Measurements from ENCODE around the gene TGM6. TPM values are rescaled to one million over a fixed set of nuclear protein-coding genes. Genes with fewer than 3 reads are reported as not detected.

Gene TGM6
- not detected for total RNA-seq

DNA sequence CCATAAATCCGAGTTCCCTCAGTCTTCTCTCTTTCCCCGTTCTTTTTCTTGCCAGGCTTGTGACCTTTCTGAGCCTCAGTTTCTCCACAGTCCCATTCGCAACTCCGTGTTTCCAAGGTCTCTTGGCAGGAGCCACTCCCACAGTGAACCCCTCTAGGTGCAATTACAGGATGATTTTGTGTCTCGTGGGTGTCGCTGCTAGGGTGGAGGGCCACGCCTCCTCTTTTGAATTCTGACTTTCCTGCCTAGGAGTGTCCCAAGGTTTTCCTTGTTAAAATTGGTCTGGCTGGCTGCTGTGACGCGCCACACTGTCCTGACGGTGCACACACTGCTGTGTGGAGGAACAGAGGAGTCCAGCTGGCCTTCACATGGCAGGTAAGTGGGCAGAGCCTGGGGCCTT, at the start of gene TGM6:
Gene TGM6, plus strand, starts transcription at position 301 of the 400 bp plus-strand sequence. Its CDS starts 68 bp downstream, at position 369.
- Mint-ChIP-seq H3K27me3 (peaks cover 10% of the 10 kb centered on the region), H3K4me3 (no peak within 1 kb of the TSS), H3K9me3 (no peaks in the 10 kb centered on the region), H3K36me3 (no peaks in the 10 kb centered on the region), H3K27ac (no peak within 1 kb of the TSS), H3K4me1 (ENCODE audit: low read depth) (peaks cover 21% of the 10 kb centered on the region)
- ChIA-PET CTCF (interaction anchor here (1.0 to 2.4 kb wide), 2 partner anchors 66 to 71 kb away, joined by 3 to 11 read pairs; no protein-coding TSS in a partner anchor), POLR2A (no interaction called here)
- no peak for DNase-seq
- intact Hi-C loops (cut with micrococcal nuclease) = no loop called here

DNA sequence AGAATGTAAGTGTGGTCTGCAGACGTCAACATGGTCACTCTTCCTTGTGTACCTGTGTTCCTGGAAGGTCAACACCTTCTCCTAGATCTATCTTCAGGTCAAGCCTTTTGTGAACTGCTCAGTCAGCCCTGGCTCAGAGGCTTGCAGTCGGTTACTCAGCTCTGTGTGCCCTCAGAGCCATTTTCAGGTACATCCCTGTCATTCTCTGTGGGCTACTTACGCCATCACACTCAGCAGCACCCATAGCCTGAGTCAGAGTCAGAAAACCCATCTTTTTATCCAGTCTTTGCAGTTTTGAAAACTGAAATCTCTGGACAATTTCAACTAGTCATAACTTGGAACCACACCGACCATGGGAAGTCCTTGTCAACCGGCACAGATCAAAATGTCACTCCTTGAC, 49.6 kb upstream of the TGM6 start:
- Mint-ChIP-seq H3K27me3 (peaks cover 7% of the 10 kb centered on the region), H3K36me3 (no peaks in the 10 kb centered on the region), H3K4me3 (no peak overlapping the region), H3K4me1 (ENCODE audit: low read depth) (no peaks in the 10 kb centered on the region), H3K9me3 (no peaks in the 10 kb centered on the region), H3K27ac (no peak overlapping the region)
- no peak for DNase-seq
- ChIA-PET POLR2A (no interaction called here), CTCF (no interaction called here)
- intact Hi-C loops (cut with micrococcal nuclease) = no loop called here

DNA sequence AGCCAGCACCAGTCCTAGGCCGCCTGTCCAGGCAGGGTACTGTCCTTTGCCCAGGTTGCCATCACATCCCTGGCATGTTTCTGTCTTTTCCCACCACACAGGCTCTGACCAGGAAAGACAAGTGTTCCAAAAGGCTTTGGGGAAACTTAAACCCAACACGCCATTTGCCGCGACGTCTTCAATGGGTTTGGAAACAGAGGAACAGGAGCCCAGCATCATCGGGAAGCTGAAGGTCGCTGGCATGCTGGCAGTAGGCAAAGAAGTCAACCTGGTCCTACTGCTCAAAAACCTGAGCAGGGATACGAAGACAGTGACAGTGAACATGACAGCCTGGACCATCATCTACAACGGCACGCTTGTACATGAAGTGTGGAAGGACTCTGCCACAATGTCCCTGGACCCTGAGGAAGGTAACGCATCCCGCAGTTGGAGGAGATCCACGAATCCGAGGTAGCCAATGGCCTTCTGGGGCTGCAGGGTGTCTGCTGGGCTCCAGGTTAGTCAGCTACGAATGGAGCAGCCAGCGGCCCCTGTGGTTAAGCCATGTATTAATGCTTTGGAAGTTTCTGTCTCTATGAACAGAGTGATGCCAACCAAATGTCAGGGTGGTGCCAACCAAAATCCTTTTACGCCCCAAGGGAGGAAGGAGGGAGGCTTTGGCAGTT, 48.7 kb upstream of the TGM6 start:
- Mint-ChIP-seq H3K4me3 (no peak overlapping the region), H3K36me3 (no peaks in the 10 kb centered on the region), H3K9me3 (no peaks in the 10 kb centered on the region), H3K4me1 (ENCODE audit: low read depth) (no peaks in the 10 kb centered on the region), H3K27me3 (peaks cover 3% of the 10 kb centered on the region), H3K27ac (no peak overlapping the region)
- intact Hi-C loops (cut with micrococcal nuclease) = no loop called here
- DNase-seq = no peak
- ChIA-PET POLR2A (no interaction called here), CTCF (no interaction called here)

DNA sequence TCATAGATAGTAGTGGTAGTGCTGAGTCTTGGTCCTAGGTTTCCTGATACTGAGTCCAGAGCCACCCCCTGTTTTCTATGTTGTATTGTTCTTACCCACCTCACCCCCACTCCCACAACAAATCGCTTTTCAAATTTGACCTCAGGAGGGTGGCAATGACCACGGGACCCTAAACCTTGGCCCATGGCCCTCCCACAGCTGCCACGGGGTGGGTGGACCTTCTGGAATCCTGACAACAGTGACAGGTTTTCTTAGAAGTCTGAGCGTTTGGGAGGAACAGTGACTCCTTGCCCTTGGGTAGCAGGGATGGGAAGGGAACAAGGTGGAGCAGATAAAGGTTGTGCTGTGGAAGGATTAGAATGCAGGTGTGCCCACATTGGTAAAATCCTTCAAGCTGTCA, 48.0 kb upstream of the TGM6 start:
- ChIA-PET POLR2A (no interaction called here), CTCF (no interaction called here)
- peaks cover 3% of the 10 kb centered on the region for H3K27me3 Mint-ChIP-seq
- DNase-seq = no peak
- H3K27ac Mint-ChIP-seq = no peak overlapping the region
- H3K4me3 Mint-ChIP-seq = no peak overlapping the region
- no peaks in the 10 kb centered on the region for H3K4me1 Mint-ChIP-seq (ENCODE audit: low read depth)
- no peaks in the 10 kb centered on the region for H3K9me3 Mint-ChIP-seq
- H3K36me3 Mint-ChIP-seq = no peaks in the 10 kb centered on the region
- intact Hi-C loops (cut with micrococcal nuclease) = no loop called here

DNA sequence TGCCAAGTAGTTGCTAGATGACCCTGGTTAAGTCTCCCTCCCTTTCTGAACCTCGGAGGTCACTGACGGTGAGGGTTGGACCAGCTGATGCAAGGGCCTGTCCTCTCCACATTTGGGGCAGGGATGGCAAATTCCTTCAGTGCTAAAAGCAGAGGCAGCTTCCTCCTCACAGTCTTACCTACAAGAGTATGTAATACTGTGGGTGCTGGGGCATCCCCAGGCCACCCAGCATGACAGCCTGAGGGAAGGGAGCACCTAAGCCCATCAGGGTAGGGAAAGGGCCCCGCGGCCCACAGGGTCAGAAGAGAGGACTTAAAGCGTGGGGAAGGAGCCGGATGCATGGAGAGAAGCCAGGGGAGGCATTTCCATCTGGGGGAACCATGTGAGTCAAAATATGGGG, 46.9 kb upstream of the TGM6 start:
- CTCF ChIA-PET = no interaction called here
- H3K36me3 Mint-ChIP-seq = no peaks in the 10 kb centered on the region
- no peaks in the 10 kb centered on the region for H3K4me1 Mint-ChIP-seq (ENCODE audit: low read depth)
- H3K9me3 Mint-ChIP-seq = no peaks in the 10 kb centered on the region
- H3K27ac Mint-ChIP-seq = no peak overlapping the region
- POLR2A ChIA-PET = no interaction called here
- H3K27me3 Mint-ChIP-seq = peaks cover 1% of the 10 kb centered on the region
- no peak for DNase-seq
- intact Hi-C loops (cut with micrococcal nuclease) = no loop called here
- no peak overlapping the region for H3K4me3 Mint-ChIP-seq

DNA sequence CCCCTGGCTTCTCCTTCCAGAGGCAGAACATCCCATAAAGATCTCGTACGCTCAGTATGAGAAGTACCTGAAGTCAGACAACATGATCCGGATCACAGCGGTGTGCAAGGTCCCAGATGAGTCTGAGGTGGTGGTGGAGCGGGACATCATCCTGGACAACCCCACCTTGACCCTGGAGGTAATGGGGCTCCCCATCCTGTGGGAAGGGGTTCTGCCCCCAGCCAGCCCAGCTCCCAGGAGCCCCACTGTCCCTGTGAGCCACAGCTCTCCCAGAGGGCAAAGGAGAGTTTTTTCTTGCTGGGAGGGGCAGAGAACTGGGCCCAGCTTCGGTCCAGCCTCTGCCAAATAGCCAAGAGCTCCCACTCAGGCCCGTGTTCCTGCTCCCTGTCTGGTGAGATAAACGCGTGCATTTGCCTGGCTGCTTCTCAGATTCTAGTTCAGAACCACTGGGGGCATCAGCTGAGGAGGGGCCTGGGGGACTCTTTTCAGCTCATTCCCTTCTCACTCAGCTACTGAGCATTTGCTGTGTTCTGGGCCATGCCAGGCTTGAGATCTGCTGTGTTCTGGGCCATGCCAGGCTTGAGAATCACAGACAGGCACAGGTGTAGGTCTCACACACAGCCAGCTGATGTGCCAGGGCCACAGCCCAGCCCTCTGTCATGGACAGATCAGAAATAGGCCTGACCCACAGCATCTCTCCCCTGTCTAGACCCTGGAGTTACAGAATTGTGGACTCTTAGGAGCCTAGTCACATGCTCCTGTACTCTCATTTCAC, 45.4 kb upstream of the TGM6 start:
- Mint-ChIP-seq H3K27me3 (peaks cover 1% of the 10 kb centered on the region), H3K4me3 (no peak overlapping the region), H3K27ac (no peak overlapping the region), H3K4me1 (ENCODE audit: low read depth) (no peaks in the 10 kb centered on the region), H3K9me3 (no peaks in the 10 kb centered on the region), H3K36me3 (no peaks in the 10 kb centered on the region)
- ChIA-PET CTCF (interaction anchor here (0.6 kb wide), 1 partner anchor 99 kb away, joined by 3 read pairs; no protein-coding TSS in a partner anchor), POLR2A (no interaction called here)
- intact Hi-C loops (cut with micrococcal nuclease) = no loop called here
- no peak for DNase-seq

DNA sequence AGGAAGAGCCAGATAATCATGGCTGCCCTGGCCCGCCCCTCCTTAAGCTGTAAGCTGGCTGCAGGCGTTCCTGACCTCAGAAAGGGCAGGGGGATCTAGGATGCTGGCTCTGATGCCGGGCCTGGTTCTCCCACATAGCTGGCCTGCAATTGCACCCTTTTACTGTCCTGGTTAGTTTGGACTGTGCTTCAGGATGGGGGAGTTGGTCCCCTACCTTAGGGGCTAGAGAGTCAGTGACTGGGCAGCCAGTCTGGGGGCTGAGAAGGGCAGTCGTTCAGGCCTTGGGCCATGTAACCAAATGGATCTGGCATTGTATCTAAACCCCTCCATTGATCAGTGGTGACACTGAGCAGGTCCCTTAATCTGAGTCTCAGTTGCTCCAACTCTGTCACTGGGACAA, 44.2 kb upstream of the TGM6 start:
- Mint-ChIP-seq H3K4me3 (no peak overlapping the region), H3K9me3 (no peaks in the 10 kb centered on the region), H3K4me1 (ENCODE audit: low read depth) (no peaks in the 10 kb centered on the region), H3K27ac (no peak overlapping the region), H3K36me3 (no peaks in the 10 kb centered on the region), H3K27me3 (peaks cover 4% of the 10 kb centered on the region)
- intact Hi-C loops (cut with micrococcal nuclease) = no loop called here
- no peak for DNase-seq
- ChIA-PET POLR2A (no interaction called here), CTCF (no interaction called here)

DNA sequence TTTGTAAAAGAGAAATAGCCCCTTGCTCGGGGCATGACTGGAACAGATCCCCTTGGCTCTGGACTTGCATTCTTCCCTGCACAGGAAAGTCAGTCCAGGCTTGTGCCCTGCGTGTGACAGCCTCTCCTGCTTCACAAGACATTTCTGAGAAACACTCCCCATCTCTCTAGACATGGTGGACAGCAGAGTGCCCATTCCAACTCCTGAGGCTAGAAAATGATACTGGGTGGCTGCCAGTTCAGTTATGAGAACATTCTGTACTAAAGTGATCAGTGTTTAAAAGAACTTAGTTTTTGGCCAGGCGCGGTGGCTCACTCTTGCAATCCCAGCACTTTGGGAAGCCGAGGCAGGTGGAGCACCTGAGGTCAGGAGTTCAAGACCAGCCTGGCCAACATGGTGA, 43.6 kb upstream of the TGM6 start:
- ChIA-PET CTCF (no interaction called here), POLR2A (no interaction called here)
- H3K9me3 Mint-ChIP-seq = no peaks in the 10 kb centered on the region
- no peak for DNase-seq
- H3K27ac Mint-ChIP-seq = no peak overlapping the region
- H3K27me3 Mint-ChIP-seq = peaks cover 4% of the 10 kb centered on the region
- H3K36me3 Mint-ChIP-seq = no peaks in the 10 kb centered on the region
- intact Hi-C loops (cut with micrococcal nuclease) = no loop called here
- H3K4me3 Mint-ChIP-seq = no peak overlapping the region
- H3K4me1 Mint-ChIP-seq (ENCODE audit: low read depth) = no peaks in the 10 kb centered on the region

DNA sequence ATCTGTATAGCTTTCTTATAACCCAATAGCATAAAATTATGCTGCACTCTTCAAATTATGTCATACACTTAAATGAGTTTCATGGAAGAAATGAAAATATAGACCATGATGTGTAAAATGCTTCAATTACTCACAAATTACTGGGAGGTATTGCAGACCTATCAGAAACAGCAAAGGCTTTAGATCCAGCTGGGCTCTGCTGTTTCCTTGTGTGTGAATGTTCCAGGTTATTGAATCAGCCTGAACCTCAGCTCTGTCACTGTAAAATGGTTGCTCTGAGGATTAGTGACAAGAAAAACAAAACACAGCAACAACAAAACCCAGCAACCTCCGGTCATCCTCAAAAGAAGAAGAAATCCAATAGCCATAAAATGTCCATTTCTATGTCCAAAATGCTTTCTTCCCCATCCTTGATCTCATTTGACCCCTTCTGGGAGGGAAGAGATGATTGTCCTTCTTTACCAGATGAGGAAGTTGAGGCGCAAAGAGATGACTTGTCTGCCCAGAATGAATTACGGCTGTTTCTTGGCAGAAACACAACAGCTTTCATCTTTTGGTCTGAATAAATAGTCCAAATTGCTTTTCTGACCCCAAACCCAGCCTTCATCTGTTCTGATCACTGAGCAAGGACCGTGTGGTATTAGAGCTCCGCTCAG, 42.2 kb upstream of the TGM6 start:
- DNase-seq = no peak
- Mint-ChIP-seq H3K36me3 (no peaks in the 10 kb centered on the region), H3K4me1 (ENCODE audit: low read depth) (no peaks in the 10 kb centered on the region), H3K9me3 (no peaks in the 10 kb centered on the region), H3K27ac (no peak overlapping the region), H3K4me3 (no peak overlapping the region), H3K27me3 (peaks cover 4% of the 10 kb centered on the region)
- CTCF ChIA-PET = interaction anchor here (0.6 kb wide), 1 partner anchor 9 kb away, joined by 3 read pairs; no protein-coding TSS in a partner anchor
- intact Hi-C loops (cut with micrococcal nuclease) = no loop called here
- POLR2A ChIA-PET = no interaction called here

DNA sequence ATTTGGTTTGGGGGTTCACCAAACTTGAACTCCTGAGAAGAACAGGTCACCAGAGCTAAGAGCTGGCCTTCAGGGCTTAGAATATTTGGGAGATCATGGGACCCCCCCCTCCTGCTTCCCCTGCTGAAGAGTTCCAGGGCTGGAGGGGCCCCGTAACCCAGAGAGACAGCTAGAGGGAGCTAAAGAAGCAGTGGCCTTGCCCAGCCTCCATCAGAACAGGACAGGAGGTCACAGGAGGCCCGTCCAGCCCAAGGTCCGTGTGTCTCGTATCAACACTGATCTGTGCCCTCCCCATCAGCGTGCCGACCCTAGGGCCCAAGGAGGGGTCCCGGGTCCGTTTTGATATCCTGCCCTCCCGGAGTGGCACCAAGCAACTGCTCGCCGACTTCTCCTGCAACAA, 40.6 kb upstream of the TGM6 start:
- DNase-seq = no peak
- Mint-ChIP-seq H3K9me3 (no peaks in the 10 kb centered on the region), H3K4me1 (ENCODE audit: low read depth) (no peaks in the 10 kb centered on the region), H3K27me3 (peaks cover 2% of the 10 kb centered on the region), H3K36me3 (no peaks in the 10 kb centered on the region), H3K4me3 (no peak overlapping the region), H3K27ac (no peak overlapping the region)
- ChIA-PET CTCF (interaction anchor here (0.6 kb wide), 1 partner anchor 132 kb away, joined by 3 read pairs; no protein-coding TSS in a partner anchor), POLR2A (no interaction called here)
- intact Hi-C loops (cut with micrococcal nuclease) = no loop called here

DNA sequence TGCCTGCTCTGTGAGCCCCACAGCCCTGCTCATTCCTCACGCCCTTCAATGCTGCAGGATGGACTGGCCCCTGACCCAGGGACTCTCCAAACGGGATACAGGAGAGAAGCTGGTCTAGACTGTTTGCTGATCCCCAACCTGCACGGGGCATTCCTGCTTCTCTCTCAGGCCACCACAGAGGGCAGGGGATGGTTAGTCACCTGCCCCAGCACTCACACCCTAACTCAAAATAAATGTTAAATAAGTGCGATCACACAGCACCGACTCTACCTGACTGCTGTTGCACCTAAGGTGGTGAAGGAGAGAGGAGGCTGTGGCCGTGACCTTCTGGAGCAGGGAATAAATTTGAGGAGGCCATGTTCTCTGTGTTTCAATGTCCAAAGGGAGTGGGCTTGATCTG, 39.9 kb upstream of the TGM6 start:
- POLR2A ChIA-PET = no interaction called here

DNA sequence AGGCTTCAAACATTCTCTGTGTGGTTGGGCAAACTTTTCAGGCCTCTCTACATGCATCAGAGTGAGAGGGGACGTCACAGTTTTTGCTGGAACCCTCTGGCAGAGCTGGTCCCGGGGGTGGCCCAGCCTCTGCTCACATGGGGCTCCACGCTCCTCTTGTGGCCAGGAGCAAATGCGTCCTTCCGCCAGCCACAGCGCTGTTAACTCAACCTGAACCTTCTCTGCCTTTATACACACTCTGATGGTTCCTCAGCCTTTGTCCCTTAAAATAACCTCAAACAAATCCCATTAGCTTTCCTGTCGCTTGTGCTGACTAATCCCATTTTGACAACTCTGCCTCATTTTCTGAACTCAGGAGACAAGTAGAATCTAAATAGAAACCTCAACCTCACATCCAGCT, 39.4 kb upstream of the TGM6 start:
- H3K9me3 Mint-ChIP-seq = no peaks in the 10 kb centered on the region
- ChIA-PET POLR2A (no interaction called here), CTCF (no interaction called here)
- peaks cover 4% of the 10 kb centered on the region for H3K27me3 Mint-ChIP-seq
- H3K27ac Mint-ChIP-seq = no peak overlapping the region
- H3K4me1 Mint-ChIP-seq (ENCODE audit: low read depth) = no peaks in the 10 kb centered on the region
- no peak overlapping the region for H3K4me3 Mint-ChIP-seq
- intact Hi-C loops (cut with micrococcal nuclease) = no loop called here
- DNase-seq = no peak
- no peaks in the 10 kb centered on the region for H3K36me3 Mint-ChIP-seq

More for the DNA sequence above, 39.9 kb upstream of the TGM6 start:
- Mint-ChIP-seq H3K4me3 (no peak overlapping the region), H3K36me3 (no peaks in the 10 kb centered on the region), H3K27me3 (peaks cover 2% of the 10 kb centered on the region), H3K4me1 (ENCODE audit: low read depth) (no peaks in the 10 kb centered on the region), H3K27ac (no peak overlapping the region), H3K9me3 (no peaks in the 10 kb centered on the region)
- CTCF ChIA-PET = no interaction called here
- intact Hi-C loops (cut with micrococcal nuclease) = no loop called here
- no peak for DNase-seq

DNA sequence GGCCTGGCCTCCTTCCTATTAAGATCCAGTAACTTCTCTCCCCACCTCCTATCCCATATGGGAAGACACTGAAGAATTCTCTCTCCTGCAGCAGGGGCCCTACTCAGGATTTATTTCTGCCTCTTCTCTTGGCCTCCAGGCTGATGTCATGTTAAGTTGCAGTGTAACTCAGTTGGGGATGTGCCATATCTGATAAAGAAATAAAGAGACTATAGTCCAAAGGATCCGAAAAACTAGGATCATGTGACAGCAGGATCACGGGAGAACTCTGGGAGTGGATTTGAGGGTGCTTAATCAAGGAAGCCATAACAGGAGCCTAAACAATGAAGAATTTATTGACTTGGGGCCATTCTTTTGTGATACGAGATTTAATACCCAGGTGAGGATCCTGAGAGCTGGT, 38.5 kb upstream of the TGM6 start:
- no peak for DNase-seq
- Mint-ChIP-seq H3K27me3 (peaks cover 4% of the 10 kb centered on the region), H3K9me3 (no peaks in the 10 kb centered on the region), H3K36me3 (no peaks in the 10 kb centered on the region), H3K4me1 (ENCODE audit: low read depth) (no peaks in the 10 kb centered on the region), H3K27ac (no peak overlapping the region), H3K4me3 (no peak overlapping the region)
- intact Hi-C loops (cut with micrococcal nuclease) = no loop called here
- POLR2A ChIA-PET = no interaction called here
- CTCF ChIA-PET = no interaction called here
